SK-N-SH (cell line): ENCODE measurements around the gene LMF1. TPM values are rescaled to one million over a fixed set of nuclear protein-coding genes. Genes with fewer than 3 reads are reported as not detected.

Source experiments
- CTCF ChIA-PET: fragments of 300-600, 350-600 bp; formaldehyde crosslinking; extraction: SDS; loops from one replicate; lab custom pipeline; 2021; lab: Yijun Ruan, JAX
- POLR2A ChIA-PET: fragments of 350-600 bp; sonication (Branson Sonifier 250); formaldehyde crosslinking; extraction: SDS; loops from one replicate; lab custom pipeline; 2020; ENCODE audit warnings: antibody characterized with exemption, inconsistent platforms; lab: Yijun Ruan, JAX
- DNase-seq: peaks from one replicate; pipeline ENCODE4 v3.0.0; 2012
- H2AFZ ChIP-seq: fragments of 200-600 bp; sonication (generic); 2 replicates; pipeline ENCODE4 v1.8.1; 2016; ENCODE audit warnings: antibody characterized with exemption, mild to moderate bottlenecking, low read depth
- H3F3A ChIP-seq: fragments of 200-600 bp; sonication (generic); replicated peaks from 2 replicates; pipeline ENCODE3; 2016; ENCODE audit warnings: antibody characterized with exemption, mild to moderate bottlenecking; ENCODE audit not compliant: insufficient read depth
- H3K27ac ChIP-seq, 2 experiments: fragments of 200-500 bp in 1 of 2; fragments of 200-600 bp in 1 of 2; sonication (Bioruptor generic) in 1 of 2; sonication (generic), shearing (Covaris generic) in 1 of 2; 2 replicates each; pipeline versions ENCODE4 v1.5.1 to v1.6.1; 2014 to 2016; ENCODE audit warnings: low read depth in 2 of 2, inconsistent platforms in 1 of 2, low read length in 1 of 2, mild to moderate bottlenecking in 1 of 2, mixed read lengths in 1 of 2
- H3K27me3 ChIP-seq: fragments of 200-600 bp; sonication (generic), shearing (Covaris generic); 2 replicates; pipeline ENCODE4 v1.6.1; 2016; ENCODE audit warnings: mixed run types; ENCODE audit not compliant: insufficient read depth
- H3K36me3 ChIP-seq, 2 experiments: fragments of 200-500 bp in 1 of 2; fragments of 200-600 bp in 1 of 2; sonication (Bioruptor generic) in 1 of 2; sonication (generic) in 1 of 2; replicated peaks in 1 of 2; 2 replicates each; pipeline versions ENCODE3 to v1.5.1; 2014 to 2016; ENCODE audit warnings: low read length in 1 of 2, mild to moderate bottlenecking in 1 of 2; ENCODE audit not compliant: insufficient read depth in 2 of 2, control insufficient read depth in 1 of 2
- H3K4me1 ChIP-seq, 2 experiments: fragments of 200-500 bp in 1 of 2; fragments of 200-600 bp in 1 of 2; sonication (Bioruptor generic) in 1 of 2; sonication (generic), shearing (Covaris generic) in 1 of 2; 2 replicates each; pipeline versions ENCODE4 v1.5.1 to v1.6.1; 2014 to 2016; ENCODE audit warnings: low read depth in 1 of 2, low read length in 1 of 2, mixed run types in 1 of 2; ENCODE audit not compliant: insufficient read depth in 2 of 2, control insufficient read depth in 1 of 2
- H3K4me2 ChIP-seq: fragments of 200-600 bp; sonication (generic), shearing (Covaris generic); 2 replicates; pipeline ENCODE4 v1.6.1; 2017; ENCODE audit warnings: mixed run types
- H3K4me3 ChIP-seq, 2 experiments: fragments of 200-500 bp in 1 of 2; fragments of 200-600 bp in 1 of 2; sonication (Bioruptor generic) in 1 of 2; sonication (generic), shearing (Covaris generic) in 1 of 2; 2 replicates each; pipeline versions ENCODE4 v1.5.1 to v1.8.1; 2014 to 2016; ENCODE audit warnings: low read depth in 2 of 2, inconsistent platforms in 1 of 2, low read length in 1 of 2, mild to moderate bottlenecking in 1 of 2, mixed read lengths in 1 of 2, moderate library complexity in 1 of 2
- H3K79me2 ChIP-seq: fragments of 200-600 bp; sonication (generic); 2 replicates; pipeline ENCODE4 v1.8.1; 2017; ENCODE audit warnings: mild to moderate bottlenecking; ENCODE audit not compliant: insufficient read depth
- H3K9ac ChIP-seq: fragments of 200-600 bp; sonication (generic); 2 replicates; pipeline ENCODE4 v1.6.1; 2017; ENCODE audit warnings: mixed run types
- H3K9me2 ChIP-seq: fragments of 200-600 bp; sonication (generic); 2 replicates; pipeline ENCODE4 v1.6.1; 2017; ENCODE audit warnings: mixed run types
- H3K9me3 ChIP-seq: fragments of 200-600 bp; sonication (generic); 2 replicates; pipeline ENCODE4 v1.6.1; 2017; ENCODE audit warnings: mixed run types, mild to moderate bottlenecking, moderate library complexity
- H4K20me1 ChIP-seq: fragments of 200-600 bp; sonication (generic); 2 replicates; pipeline ENCODE4 v1.6.1; 2017; ENCODE audit warnings: mild to moderate bottlenecking, mixed run types; ENCODE audit not compliant: insufficient read depth
- CHD2 ChIP-seq: fragments of 150-350 bp; IDR thresholded peaks from 2 replicates; pipeline ENCODE4 v1.6.1; 2018; ENCODE audit warnings: low read length; ENCODE audit not compliant: partially characterized antibody
- FOXJ3 ChIP-seq: sonication (generic); formaldehyde crosslinking; IDR thresholded peaks from 2 replicates; pipeline ENCODE4 v1.5.1; 2020; ENCODE audit warnings: mild to moderate bottlenecking, missing genetic modification reagents
- FOXM1 ChIP-seq: IDR thresholded peaks from 2 replicates; pipeline ENCODE4 v1.4.0; 2012; ENCODE audit warnings: low read depth, mild to moderate bottlenecking
- JUND ChIP-seq: IDR thresholded peaks from 2 replicates; pipeline ENCODE4 v1.4.0; 2012
- MXI1 ChIP-seq: IDR thresholded peaks from 2 replicates; pipeline ENCODE4 v1.6.1; 2012; ENCODE audit warnings: mild to moderate bottlenecking, low read depth, low read length, improper control_type of control experiment
- NFIC ChIP-seq: IDR thresholded peaks from 2 replicates; pipeline ENCODE4 v1.4.0; 2012; ENCODE audit warnings: borderline replicate concordance
- RXRA ChIP-seq: IDR thresholded peaks from 2 replicates; pipeline ENCODE4 v1.4.0; 2012; ENCODE audit warnings: low read depth, mild to moderate bottlenecking, borderline replicate concordance
- YY1 ChIP-seq: IDR thresholded peaks from 2 replicates; pipeline ENCODE4 v1.4.0; 2012; ENCODE audit warnings: low read depth, mild to moderate bottlenecking
- WGBS: methylation state at CpG from one replicate; pipeline ENCODE4 v1.1.6; 2017; ENCODE audit warnings: low lambda C conversion rate; 5-methylcytosine and 5-hydroxymethylcytosine counted together
- polyA plus RNA-seq, 3 experiments: library from polyadenylated mRNA; depleted of rRNA; stranded (reverse); fragments of >200 nt; gene quantifications; 2 replicates each; pipeline ENCODE4 v1.2.3, GENCODE V29; 2012
- TF ChIP-seq, protein P1 (sequence below): fragments of 200-600 bp; sonication (generic); IDR thresholded peaks from 2 replicates; pipeline ENCODE4 v1.6.1; 2017; ENCODE audit warnings: antibody characterized with exemption, mild to moderate bottlenecking, moderate library complexity
- TF ChIP-seq, protein P2 (sequence below): IDR thresholded peaks from 2 replicates; pipeline ENCODE4 v1.4.0; 2012; ENCODE audit warnings: low read depth
- TF ChIP-seq, protein P3 (sequence below): IDR thresholded peaks from 2 replicates; pipeline ENCODE4 v1.6.1; 2012; ENCODE audit warnings: mild to moderate bottlenecking, low read depth, low read length, moderate library complexity
- TF ChIP-seq, protein P4 (sequence below): IDR thresholded peaks from 2 replicates; pipeline ENCODE4 v1.4.0; 2012; ENCODE audit warnings: low read depth, borderline replicate concordance
- TF ChIP-seq, protein P5 (sequence below): IDR thresholded peaks from 2 replicates; pipeline ENCODE4; 2012
- TF ChIP-seq, protein P6 (sequence below): IDR thresholded peaks from 2 replicates; pipeline ENCODE4 v1.4.0; 2012; ENCODE audit warnings: low read depth, borderline replicate concordance

LMF1 gene
- polyA plus RNA-seq, 1 of the 3 experiments (the other 2 are of a cell fraction), result 5.7 TPM

DNA sequence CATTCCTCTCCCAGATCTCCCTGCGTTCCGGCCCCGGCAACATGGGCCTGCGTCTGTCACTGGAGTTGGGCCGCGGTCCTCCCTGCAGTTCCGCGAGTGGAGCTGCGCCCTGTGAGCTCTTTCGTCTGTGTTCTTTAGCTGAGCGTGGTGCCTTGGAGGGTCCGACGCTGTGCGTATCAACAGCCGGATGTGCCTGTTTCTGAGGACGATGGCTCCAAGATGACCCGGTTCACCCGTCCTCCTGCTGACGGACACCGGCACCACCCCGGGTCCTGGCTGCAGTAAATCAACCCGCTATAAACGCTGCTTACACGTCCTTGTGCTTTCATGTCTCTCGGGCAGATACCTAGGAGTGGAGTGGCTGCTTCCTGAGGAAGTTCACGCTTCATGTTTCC, 125.4 kb downstream of the LMF1 start (continued):
- TF ChIP-seq, protein P1, sequence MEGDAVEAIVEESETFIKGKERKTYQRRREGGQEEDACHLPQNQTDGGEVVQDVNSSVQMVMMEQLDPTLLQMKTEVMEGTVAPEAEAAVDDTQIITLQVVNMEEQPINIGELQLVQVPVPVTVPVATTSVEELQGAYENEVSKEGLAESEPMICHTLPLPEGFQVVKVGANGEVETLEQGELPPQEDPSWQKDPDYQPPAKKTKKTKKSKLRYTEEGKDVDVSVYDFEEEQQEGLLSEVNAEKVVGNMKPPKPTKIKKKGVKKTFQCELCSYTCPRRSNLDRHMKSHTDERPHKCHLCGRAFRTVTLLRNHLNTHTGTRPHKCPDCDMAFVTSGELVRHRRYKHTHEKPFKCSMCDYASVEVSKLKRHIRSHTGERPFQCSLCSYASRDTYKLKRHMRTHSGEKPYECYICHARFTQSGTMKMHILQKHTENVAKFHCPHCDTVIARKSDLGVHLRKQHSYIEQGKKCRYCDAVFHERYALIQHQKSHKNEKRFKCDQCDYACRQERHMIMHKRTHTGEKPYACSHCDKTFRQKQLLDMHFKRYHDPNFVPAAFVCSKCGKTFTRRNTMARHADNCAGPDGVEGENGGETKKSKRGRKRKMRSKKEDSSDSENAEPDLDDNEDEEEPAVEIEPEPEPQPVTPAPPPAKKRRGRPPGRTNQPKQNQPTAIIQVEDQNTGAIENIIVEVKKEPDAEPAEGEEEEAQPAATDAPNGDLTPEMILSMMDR, result no peak

DNA sequence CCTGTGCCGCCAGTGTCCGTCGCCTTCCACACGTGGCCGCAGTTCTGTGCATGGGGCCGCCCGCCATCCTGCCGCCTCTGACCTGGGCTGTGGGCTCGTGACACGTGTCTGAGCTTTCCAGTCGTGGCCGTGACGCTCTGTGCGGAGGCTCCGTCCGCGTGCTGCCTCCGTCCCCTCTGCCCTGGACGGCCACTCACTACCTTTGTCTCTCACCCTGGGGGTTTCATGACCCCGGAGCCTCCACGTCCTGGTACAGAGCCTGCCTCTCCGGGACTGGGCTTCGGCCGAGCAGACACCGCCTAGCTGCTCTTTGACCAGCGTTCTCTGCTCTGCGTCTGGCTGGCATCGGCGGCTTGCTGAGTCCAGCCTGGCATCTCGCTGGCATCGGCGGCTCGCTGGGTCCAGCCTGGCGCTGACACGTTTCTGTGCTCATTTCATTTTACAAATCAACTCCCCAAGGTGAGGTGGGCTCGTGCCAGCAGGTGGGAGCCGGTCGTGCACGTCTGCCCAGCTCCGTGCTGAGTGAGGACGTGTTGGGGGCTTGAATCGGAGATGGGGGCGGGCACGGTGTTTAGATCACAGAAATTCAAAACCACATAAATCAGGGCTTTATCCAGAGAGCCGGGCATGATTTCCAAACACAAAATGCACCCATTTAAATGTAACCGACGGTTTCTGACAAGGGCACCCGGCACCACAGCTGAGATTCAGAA, 126.0 kb downstream of the LMF1 start:
- CTCF ChIA-PET, result no interaction called here
- Histone ChIP-seq H3K36me3 (no peaks in the 10 kb centered on the region), H3K9ac (no peak overlapping the region), H3F3A (no peaks in the 10 kb centered on the region), H3K27me3 (peaks cover 62% of the 10 kb centered on the region), H3K4me2 (no peak overlapping the region), H3K79me2 (no peaks in the 10 kb centered on the region), H3K9me2 (no peaks in the 10 kb centered on the region), H4K20me1 (no peaks in the 10 kb centered on the region), H3K4me3 (no peak overlapping the region), H3K4me1 (no peaks in the 10 kb centered on the region), H2AFZ (no peak overlapping the region), H3K9me3 (no peaks in the 10 kb centered on the region), H3K27ac (no peak overlapping the region)
- no peak for TF ChIP-seq JUND
- TF ChIP-seq MXI1, result no peak
- TF ChIP-seq, protein P2, sequence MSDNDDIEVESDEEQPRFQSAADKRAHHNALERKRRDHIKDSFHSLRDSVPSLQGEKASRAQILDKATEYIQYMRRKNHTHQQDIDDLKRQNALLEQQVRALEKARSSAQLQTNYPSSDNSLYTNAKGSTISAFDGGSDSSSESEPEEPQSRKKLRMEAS, result no peak
- TF ChIP-seq, protein P3, sequence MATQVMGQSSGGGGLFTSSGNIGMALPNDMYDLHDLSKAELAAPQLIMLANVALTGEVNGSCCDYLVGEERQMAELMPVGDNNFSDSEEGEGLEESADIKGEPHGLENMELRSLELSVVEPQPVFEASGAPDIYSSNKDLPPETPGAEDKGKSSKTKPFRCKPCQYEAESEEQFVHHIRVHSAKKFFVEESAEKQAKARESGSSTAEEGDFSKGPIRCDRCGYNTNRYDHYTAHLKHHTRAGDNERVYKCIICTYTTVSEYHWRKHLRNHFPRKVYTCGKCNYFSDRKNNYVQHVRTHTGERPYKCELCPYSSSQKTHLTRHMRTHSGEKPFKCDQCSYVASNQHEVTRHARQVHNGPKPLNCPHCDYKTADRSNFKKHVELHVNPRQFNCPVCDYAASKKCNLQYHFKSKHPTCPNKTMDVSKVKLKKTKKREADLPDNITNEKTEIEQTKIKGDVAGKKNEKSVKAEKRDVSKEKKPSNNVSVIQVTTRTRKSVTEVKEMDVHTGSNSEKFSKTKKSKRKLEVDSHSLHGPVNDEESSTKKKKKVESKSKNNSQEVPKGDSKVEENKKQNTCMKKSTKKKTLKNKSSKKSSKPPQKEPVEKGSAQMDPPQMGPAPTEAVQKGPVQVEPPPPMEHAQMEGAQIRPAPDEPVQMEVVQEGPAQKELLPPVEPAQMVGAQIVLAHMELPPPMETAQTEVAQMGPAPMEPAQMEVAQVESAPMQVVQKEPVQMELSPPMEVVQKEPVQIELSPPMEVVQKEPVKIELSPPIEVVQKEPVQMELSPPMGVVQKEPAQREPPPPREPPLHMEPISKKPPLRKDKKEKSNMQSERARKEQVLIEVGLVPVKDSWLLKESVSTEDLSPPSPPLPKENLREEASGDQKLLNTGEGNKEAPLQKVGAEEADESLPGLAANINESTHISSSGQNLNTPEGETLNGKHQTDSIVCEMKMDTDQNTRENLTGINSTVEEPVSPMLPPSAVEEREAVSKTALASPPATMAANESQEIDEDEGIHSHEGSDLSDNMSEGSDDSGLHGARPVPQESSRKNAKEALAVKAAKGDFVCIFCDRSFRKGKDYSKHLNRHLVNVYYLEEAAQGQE, result no peak
- TF ChIP-seq CHD2, result no peak
- no peak for TF ChIP-seq FOXM1
- no peak for TF ChIP-seq NFIC
- TF ChIP-seq, protein P4, sequence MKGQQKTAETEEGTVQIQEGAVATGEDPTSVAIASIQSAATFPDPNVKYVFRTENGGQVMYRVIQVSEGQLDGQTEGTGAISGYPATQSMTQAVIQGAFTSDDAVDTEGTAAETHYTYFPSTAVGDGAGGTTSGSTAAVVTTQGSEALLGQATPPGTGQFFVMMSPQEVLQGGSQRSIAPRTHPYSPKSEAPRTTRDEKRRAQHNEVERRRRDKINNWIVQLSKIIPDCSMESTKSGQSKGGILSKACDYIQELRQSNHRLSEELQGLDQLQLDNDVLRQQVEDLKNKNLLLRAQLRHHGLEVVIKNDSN, result no peak
- TF ChIP-seq FOXJ3 (CRISPR knock-in tag), result no peak
- TF ChIP-seq, protein P5, sequence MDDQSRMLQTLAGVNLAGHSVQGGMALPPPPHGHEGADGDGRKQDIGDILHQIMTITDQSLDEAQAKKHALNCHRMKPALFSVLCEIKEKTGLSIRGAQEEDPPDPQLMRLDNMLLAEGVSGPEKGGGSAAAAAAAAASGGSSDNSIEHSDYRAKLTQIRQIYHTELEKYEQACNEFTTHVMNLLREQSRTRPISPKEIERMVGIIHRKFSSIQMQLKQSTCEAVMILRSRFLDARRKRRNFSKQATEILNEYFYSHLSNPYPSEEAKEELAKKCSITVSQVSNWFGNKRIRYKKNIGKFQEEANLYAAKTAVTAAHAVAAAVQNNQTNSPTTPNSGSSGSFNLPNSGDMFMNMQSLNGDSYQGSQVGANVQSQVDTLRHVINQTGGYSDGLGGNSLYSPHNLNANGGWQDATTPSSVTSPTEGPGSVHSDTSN, result no peak
- no peak for TF ChIP-seq RXRA
- no peak for TF ChIP-seq YY1
- TF ChIP-seq, protein P6, sequence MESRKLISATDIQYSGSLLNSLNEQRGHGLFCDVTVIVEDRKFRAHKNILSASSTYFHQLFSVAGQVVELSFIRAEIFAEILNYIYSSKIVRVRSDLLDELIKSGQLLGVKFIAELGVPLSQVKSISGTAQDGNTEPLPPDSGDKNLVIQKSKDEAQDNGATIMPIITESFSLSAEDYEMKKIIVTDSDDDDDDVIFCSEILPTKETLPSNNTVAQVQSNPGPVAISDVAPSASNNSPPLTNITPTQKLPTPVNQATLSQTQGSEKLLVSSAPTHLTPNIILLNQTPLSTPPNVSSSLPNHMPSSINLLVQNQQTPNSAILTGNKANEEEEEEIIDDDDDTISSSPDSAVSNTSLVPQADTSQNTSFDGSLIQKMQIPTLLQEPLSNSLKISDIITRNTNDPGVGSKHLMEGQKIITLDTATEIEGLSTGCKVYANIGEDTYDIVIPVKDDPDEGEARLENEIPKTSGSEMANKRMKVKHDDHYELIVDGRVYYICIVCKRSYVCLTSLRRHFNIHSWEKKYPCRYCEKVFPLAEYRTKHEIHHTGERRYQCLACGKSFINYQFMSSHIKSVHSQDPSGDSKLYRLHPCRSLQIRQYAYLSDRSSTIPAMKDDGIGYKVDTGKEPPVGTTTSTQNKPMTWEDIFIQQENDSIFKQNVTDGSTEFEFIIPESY, result no peak
- WGBS, result 36% methylated on average over 29 of the region's 48 CpGs
- no peak for DNase-seq
- POLR2A ChIA-PET, result no interaction called here
